Measurements from ENCODE around the gene RAB31. TPM values are rescaled to one million over a fixed set of nuclear protein-coding genes. Genes with fewer than 3 reads are reported as not detected.

RAB31 gene
- polyA plus RNA-seq, 1 donor (not counting 4 experiments of a cell fraction or from before 2014, with no cell fraction given) = 47.0 TPM

DNA sequence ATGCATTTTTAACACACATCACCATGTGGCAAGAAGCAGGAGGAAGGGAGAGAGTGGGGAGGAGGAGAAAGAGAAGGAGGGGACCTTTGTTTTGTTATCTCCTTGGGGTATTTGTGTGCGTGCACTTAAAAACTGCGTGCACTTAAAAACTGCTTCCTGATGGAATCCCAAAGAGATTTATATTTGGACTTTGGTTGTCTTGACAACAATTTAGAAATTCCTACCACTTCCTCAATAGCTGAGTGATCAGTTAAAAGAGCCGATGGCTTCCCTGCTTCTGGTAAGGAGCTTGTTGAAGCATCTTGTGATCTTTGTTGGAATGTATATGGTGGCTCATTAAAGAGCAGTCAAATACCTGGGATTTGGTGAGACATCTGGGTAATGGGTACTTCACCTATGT lies 4.5 kb downstream of the RAB31 start:
- FAIRE-seq = no peak
- Histone ChIP-seq H3K27ac (ENCODE audit: control insufficient read depth, insufficient read depth, low read length) (no peak overlapping the region), H3K79me2 (ENCODE audit: control insufficient read depth, insufficient read depth, low read length) (peaks cover 66% of the 10 kb centered on the region)

DNA sequence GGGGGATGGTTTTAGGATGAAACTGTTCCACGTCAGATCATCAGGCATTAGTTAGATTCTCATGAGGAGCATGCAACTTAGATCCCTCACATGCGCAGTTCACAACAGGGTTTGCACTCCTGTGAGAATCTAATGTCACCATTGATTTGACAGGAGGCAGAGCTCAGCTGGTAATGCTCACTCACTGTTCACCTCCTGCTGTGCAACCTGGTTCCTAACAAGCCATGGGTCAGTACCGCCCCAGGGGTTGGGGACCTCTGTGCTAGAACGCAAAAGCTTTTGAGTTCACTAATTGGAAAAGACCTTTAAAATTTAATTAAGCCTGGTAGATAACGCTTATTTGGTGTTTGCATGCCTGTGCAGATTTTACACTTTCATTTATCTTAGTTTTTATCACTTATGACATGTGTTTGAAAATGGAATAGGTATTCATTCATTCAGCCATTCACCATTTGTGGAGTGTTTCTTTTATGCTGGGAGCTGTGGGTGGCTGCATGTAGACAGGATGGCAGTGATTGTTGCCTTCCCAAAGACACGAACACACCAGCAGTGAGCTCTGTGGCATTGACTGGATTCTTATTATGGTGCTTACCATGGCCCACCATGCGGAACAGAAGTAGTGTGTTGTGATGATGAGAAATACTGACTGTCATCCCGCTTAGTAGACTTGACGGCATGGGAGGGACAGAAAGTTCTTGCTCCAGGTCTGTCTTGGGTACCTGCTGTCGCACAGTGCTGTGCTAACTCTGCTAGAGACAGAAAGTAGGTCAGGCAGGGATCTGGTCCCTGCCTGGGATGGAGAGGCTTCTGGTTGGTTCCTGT lies 6.4 kb downstream of the RAB31 start:
- Histone ChIP-seq H3K9me3 (ENCODE audit: control insufficient read depth, low read depth, low read length) (no peaks in the 10 kb centered on the region), H4K20me1 (ENCODE audit: control insufficient read depth, extremely low read depth, insufficient read depth, low read length) (no peaks in the 10 kb centered on the region), H3K4me1 (ENCODE audit: control insufficient read depth, extremely low read depth, insufficient read depth, low read length) (peaks cover 5% of the 10 kb centered on the region), H3K9me1 (ENCODE audit: control insufficient read depth, extremely low read depth, insufficient read depth, low read length) (no peaks in the 10 kb centered on the region), H3K36me3 (ENCODE audit: control insufficient read depth in 2 of 2, extremely low read depth in 1 of 2, insufficient read depth in 2 of 2, low read length in 2 of 2) (peaks cover 3 to 11% of the 10 kb centered on the region in 2 experiments), H3K27ac (ENCODE audit: control insufficient read depth, insufficient read depth, low read length) (no peak overlapping the region), H3K4me3 (ENCODE audit: control insufficient read depth in 2 of 3, extremely low read depth in 1 of 3, insufficient read depth in 2 of 3, low read depth in 1 of 3, low read length in 3 of 3) (no peak overlapping the region), H3K79me2 (ENCODE audit: control insufficient read depth, insufficient read depth, low read length) (peaks cover 64% of the 10 kb centered on the region), H3K4me2 (ENCODE audit: control insufficient read depth, extremely low read depth, insufficient read depth, low read depth, low read length) (no peak overlapping the region), H3K27me3 (ENCODE audit: control insufficient read depth, extremely low read depth, insufficient read depth, low read length) (no peaks in the 10 kb centered on the region), H3K9ac (ENCODE audit: control insufficient read depth, extremely low read depth, insufficient read depth, low read length) (no peak overlapping the region), H2AFZ (ENCODE audit: control insufficient read depth, low read length) (no peak overlapping the region)
- DNase-seq (ENCODE audit: low read depth, low spot score) (no peak), FAIRE-seq (no peak)
- dilution Hi-C loops (cut with MboI; ENCODE audit: extremely low pct_ligation_motif_present, low sequenced_read_pairs) = no loop called here
- no peak for TF ChIP-seq EZH2 (IDR thresholded peaks at IDR 0.05; ENCODE audit: low read length)
- TF ChIP-seq, protein P1, sequence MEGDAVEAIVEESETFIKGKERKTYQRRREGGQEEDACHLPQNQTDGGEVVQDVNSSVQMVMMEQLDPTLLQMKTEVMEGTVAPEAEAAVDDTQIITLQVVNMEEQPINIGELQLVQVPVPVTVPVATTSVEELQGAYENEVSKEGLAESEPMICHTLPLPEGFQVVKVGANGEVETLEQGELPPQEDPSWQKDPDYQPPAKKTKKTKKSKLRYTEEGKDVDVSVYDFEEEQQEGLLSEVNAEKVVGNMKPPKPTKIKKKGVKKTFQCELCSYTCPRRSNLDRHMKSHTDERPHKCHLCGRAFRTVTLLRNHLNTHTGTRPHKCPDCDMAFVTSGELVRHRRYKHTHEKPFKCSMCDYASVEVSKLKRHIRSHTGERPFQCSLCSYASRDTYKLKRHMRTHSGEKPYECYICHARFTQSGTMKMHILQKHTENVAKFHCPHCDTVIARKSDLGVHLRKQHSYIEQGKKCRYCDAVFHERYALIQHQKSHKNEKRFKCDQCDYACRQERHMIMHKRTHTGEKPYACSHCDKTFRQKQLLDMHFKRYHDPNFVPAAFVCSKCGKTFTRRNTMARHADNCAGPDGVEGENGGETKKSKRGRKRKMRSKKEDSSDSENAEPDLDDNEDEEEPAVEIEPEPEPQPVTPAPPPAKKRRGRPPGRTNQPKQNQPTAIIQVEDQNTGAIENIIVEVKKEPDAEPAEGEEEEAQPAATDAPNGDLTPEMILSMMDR (optimal IDR thresholded peaks at IDR 0.05 in 1 of 3, IDR thresholded peaks at IDR 0.05 in 1 of 3, conservative IDR thresholded peaks at IDR 0.05 in 1 of 3; ENCODE audit: extremely low read depth in 1 of 3, insufficient read depth in 2 of 3, low read length in 3 of 3) = no peak

More for the DNA sequence above, 4.5 kb downstream of the RAB31 start:
- Histone ChIP-seq H3K36me3 (ENCODE audit: control insufficient read depth in 2 of 2, extremely low read depth in 1 of 2, insufficient read depth in 2 of 2, low read length in 2 of 2) (peaks cover 3 to 11% of the 10 kb centered on the region in 2 experiments), H3K27me3 (ENCODE audit: control insufficient read depth, extremely low read depth, insufficient read depth, low read length) (no peaks in the 10 kb centered on the region), H3K4me2 (ENCODE audit: control insufficient read depth, extremely low read depth, insufficient read depth, low read depth, low read length) (no peak overlapping the region), H3K9me1 (ENCODE audit: control insufficient read depth, extremely low read depth, insufficient read depth, low read length) (no peaks in the 10 kb centered on the region), H4K20me1 (ENCODE audit: control insufficient read depth, extremely low read depth, insufficient read depth, low read length) (no peaks in the 10 kb centered on the region), H3K4me3 (ENCODE audit: control insufficient read depth in 2 of 3, extremely low read depth in 1 of 3, insufficient read depth in 2 of 3, low read depth in 1 of 3, low read length in 3 of 3) (no peak overlapping the region), H2AFZ (ENCODE audit: control insufficient read depth, low read length) (no peak overlapping the region), H3K9ac (ENCODE audit: control insufficient read depth, extremely low read depth, insufficient read depth, low read length) (no peak overlapping the region), H3K4me1 (ENCODE audit: control insufficient read depth, extremely low read depth, insufficient read depth, low read length) (peaks cover 10% of the 10 kb centered on the region), H3K9me3 (ENCODE audit: control insufficient read depth, low read depth, low read length) (no peaks in the 10 kb centered on the region)
- no peak for TF ChIP-seq EZH2 (IDR thresholded peaks at IDR 0.05; ENCODE audit: low read length)
- TF ChIP-seq, protein P1 (optimal IDR thresholded peaks at IDR 0.05 in 1 of 3, IDR thresholded peaks at IDR 0.05 in 1 of 3, conservative IDR thresholded peaks at IDR 0.05 in 1 of 3; ENCODE audit: extremely low read depth in 1 of 3, insufficient read depth in 2 of 3, low read length in 3 of 3) = no peak
- dilution Hi-C loops (cut with MboI; ENCODE audit: extremely low pct_ligation_motif_present, low sequenced_read_pairs) = no loop called here
- DNase-seq (ENCODE audit: low read depth, low spot score) = no peak

All from keratinocyte (primary cell).